PFSK-1 (cell line): ENCODE results near the gene IQGAP1.
A peak's percentile ranks its signal among the peaks of the same experiment; 100 is the strongest.

Experiments
- FOXP2 ChIP-seq: optimal IDR thresholded peaks from 2 replicates; pipeline ENCODE3; 2011; ENCODE audit warnings: borderline replicate concordance, control low read depth, inconsistent platforms; ENCODE audit not compliant: insufficient read depth; ENCODE audit errors: extremely low read length, extremely low read depth
- POLR2AphosphoS5 ChIP-seq: IDR thresholded peaks from 2 replicates; pipeline ENCODE4 v1.6.1; 2012; ENCODE audit warnings: low read depth, mild to moderate bottlenecking, control low read depth, low read length, moderate library complexity
- SIN3A ChIP-seq: IDR thresholded peaks from 2 replicates; pipeline ENCODE4 v1.6.1; 2012; ENCODE audit warnings: mild to moderate bottlenecking, low read length, moderate library complexity, borderline replicate concordance; ENCODE audit not compliant: insufficient read depth
- TAF1 ChIP-seq: IDR thresholded peaks from 2 replicates; pipeline ENCODE4 v1.6.1; 2012; ENCODE audit warnings: low read length, control low read depth, borderline replicate concordance; ENCODE audit not compliant: insufficient read depth
- TF ChIP-seq, protein P1 (sequence below), 2 experiments: IDR thresholded peaks; 2 replicates each; pipeline versions ENCODE4 v1.6.1 to v1.8.0; 2011 to 2012; ENCODE audit warnings: low read depth in 2 of 2, low read length in 2 of 2, control low read depth in 1 of 2, inconsistent platforms in 1 of 2, mild to moderate bottlenecking in 1 of 2, moderate library complexity in 1 of 2; ENCODE audit not compliant: insufficient read depth in 1 of 2

IQGAP1 gene

DNA sequence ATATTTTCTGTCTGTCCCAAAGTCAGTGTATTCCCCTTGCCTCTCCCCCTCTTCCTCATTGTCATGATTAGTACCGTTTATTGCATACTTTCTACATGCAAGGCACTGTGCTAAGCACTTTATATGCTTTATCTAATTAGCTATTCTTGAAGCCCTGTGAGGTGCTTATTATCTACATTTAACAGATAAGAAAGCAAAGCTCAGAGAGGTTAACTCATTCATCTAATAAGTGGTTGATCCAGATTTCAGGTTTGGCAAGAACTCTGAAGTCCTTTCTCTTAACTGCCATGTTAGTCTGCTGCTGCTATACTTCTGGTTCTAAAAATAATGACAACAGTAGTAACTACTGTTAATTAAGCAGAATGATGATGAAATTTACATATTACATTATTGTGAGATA, 13.5 kb downstream of the IQGAP1 start:
- TF ChIP-seq, protein P1, sequence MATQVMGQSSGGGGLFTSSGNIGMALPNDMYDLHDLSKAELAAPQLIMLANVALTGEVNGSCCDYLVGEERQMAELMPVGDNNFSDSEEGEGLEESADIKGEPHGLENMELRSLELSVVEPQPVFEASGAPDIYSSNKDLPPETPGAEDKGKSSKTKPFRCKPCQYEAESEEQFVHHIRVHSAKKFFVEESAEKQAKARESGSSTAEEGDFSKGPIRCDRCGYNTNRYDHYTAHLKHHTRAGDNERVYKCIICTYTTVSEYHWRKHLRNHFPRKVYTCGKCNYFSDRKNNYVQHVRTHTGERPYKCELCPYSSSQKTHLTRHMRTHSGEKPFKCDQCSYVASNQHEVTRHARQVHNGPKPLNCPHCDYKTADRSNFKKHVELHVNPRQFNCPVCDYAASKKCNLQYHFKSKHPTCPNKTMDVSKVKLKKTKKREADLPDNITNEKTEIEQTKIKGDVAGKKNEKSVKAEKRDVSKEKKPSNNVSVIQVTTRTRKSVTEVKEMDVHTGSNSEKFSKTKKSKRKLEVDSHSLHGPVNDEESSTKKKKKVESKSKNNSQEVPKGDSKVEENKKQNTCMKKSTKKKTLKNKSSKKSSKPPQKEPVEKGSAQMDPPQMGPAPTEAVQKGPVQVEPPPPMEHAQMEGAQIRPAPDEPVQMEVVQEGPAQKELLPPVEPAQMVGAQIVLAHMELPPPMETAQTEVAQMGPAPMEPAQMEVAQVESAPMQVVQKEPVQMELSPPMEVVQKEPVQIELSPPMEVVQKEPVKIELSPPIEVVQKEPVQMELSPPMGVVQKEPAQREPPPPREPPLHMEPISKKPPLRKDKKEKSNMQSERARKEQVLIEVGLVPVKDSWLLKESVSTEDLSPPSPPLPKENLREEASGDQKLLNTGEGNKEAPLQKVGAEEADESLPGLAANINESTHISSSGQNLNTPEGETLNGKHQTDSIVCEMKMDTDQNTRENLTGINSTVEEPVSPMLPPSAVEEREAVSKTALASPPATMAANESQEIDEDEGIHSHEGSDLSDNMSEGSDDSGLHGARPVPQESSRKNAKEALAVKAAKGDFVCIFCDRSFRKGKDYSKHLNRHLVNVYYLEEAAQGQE (IDR thresholded peaks at IDR 0.05; ENCODE audit: insufficient read depth in 1 of 2, low read depth in 2 of 2, low read length in 2 of 2) = no peak
- no peak for TF ChIP-seq FOXP2
- TF ChIP-seq TAF1 = no peak
- no peak for TF ChIP-seq SIN3A
- no peak for TF ChIP-seq POLR2AphosphoS5

DNA sequence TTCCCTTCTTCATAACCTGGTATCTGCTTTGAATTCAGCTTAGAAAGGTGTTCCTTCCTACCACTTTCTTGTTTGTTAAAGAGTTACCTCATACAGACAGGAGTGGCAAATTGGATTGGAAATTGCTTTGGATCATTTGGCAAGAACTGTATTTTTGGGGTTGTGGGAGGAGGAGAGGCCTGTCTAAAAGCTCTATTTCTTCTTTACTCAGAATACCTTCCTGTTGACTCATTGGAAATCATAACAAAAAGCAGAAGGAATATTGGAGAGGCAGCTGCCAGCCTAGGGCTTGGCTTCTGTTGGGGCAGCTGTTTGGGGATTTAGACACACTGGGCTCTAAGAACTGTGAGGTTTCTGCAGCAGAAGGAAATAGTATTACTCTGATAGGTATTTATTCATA, 14.2 kb downstream of the IQGAP1 start:
- TF ChIP-seq POLR2AphosphoS5 (no peak), TAF1 (no peak), SIN3A (0 out of 2 replicates have a peak, but pooled peaks have one; percentile 14), FOXP2 (no peak)
- TF ChIP-seq, protein P1 (IDR thresholded peaks at IDR 0.05; ENCODE audit: insufficient read depth in 1 of 2, low read depth in 2 of 2, low read length in 2 of 2) = no peak

DNA sequence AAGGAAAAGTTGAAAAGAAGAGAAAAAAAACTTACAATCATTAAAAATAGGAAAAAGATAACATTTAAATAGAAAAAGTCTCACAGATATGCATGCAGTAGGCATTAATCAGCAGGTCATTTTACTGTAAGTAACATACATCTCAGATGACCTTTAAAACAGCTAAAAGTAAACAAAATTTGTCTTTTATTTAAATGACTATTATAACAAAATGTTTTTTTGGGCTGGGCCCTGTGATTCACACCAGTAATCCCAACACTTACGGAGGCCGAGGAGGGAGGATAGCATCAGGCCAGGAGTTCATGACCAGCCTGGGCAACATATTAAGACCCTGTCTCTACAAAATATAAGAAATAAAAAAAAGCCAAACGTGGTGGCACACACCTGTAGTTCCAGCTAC, 14.7 kb downstream of the IQGAP1 start:
- TF ChIP-seq, protein P1 (IDR thresholded peaks at IDR 0.05; ENCODE audit: insufficient read depth in 1 of 2, low read depth in 2 of 2, low read length in 2 of 2) = no peak
- TF ChIP-seq TAF1 (no peak), FOXP2 (no peak), POLR2AphosphoS5 (no peak), SIN3A (no peak)

DNA sequence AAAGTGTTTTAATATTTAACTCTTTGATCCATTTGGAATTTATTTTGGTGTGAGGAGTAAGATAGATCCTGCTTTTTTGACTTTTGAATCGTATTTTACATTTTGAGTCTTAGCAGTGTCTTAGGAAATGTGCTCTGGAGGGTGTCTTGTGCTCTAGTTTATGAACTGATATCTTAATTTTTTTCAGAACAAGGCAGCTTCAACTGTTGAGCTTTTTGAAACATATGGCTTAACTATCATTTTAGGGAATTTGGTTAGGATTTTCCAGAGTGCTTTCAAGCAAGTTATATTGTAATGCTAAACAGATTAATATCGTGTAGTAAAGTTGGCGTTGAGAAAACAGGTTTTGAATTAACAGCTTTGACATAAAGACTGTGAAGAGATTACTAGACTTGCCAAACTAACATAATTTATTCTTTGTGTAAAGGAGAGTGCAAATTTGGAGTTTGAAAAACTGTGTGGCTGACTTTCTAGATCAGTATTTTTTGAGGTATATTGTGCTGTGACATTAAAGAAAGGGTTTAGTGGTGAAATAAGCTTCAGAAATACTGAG, 17.1 kb downstream of the IQGAP1 start:
- TF ChIP-seq SIN3A (no peak), POLR2AphosphoS5 (no peak), TAF1 (no peak), FOXP2 (no peak)
- TF ChIP-seq, protein P1 (IDR thresholded peaks at IDR 0.05; ENCODE audit: insufficient read depth in 1 of 2, low read depth in 2 of 2, low read length in 2 of 2) = no peak

DNA sequence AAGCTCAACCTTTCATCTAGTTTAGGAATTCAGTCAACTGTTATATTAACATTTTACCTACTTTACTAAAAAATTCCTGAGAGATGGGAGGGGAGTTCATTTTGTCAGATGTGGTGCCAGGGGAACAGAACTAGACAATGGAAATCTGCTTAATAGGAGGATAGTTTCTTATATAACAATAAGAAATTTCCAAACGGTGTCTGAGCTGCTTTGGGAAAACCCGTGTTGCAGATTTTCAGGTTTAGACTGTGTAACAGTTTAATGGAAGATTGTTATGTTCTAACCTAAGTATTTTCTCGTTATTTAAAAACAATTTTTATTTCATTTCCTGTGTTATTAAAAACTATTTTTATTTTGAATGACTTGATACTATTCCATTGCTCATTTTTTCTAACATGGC, 19.3 kb downstream of the IQGAP1 start:
- TF ChIP-seq SIN3A = no peak
- no peak for TF ChIP-seq POLR2AphosphoS5
